H1 (cell line): ENCODE data around the gene SERPINA12. TPM values are rescaled to one million over a fixed set of nuclear protein-coding genes. Genes with fewer than 3 reads are reported as not detected.

Experiments
- CTCF ChIA-PET: fragments of 300-600 bp; sonication (Branson Sonifier 250); formaldehyde crosslinking; loops from one replicate; lab custom pipeline; 2021; ENCODE audit not compliant: partially characterized antibody; lab: Charles Lee
- POLR2A ChIA-PET: fragments of 300-600 bp; sonication (Branson Sonifier 250); formaldehyde crosslinking; loops from one replicate; lab custom pipeline; 2021; ENCODE audit warnings: inconsistent platforms; ENCODE audit not compliant: partially characterized antibody; lab: Charles Lee
- DNase-seq, 2 experiments: peaks; one replicate each; pipeline versions ENCODE4 v3.0.0 to v3.0.0-alpha.2; 2010 to 2022; ENCODE audit warnings: low spot score in 2 of 2, low read depth in 1 of 2, mixed read lengths in 1 of 2
- FAIRE-seq: peaks from 2 replicates; lab custom pipeline; 2011; peaks lifted over from hg19 to GRCh38; lab: Jason Lieb, UNC
- H2AFZ ChIP-seq: 2 replicates; pipeline ENCODE4 v1.8.1; 2012; ENCODE audit warnings: low read length, inconsistent platforms
- H2AK5ac ChIP-seq: 2 replicates; pipeline ENCODE4 v1.6.1; 2013; ENCODE audit warnings: low read depth, low read length
- H2BK120ac ChIP-seq: replicated peaks from 2 replicates; pipeline ENCODE3; 2013; ENCODE audit warnings: low read depth, low read length, inconsistent platforms
- H2BK12ac ChIP-seq: 2 replicates; pipeline ENCODE4 v1.6.1; 2013; ENCODE audit warnings: low read depth, low read length
- H2BK15ac ChIP-seq: 2 replicates; pipeline ENCODE4 v1.6.1; 2013; ENCODE audit warnings: low read length
- H2BK20ac ChIP-seq: 2 replicates; pipeline ENCODE4 v1.6.1; 2013; ENCODE audit warnings: low read length
- H2BK5ac ChIP-seq: 2 replicates; pipeline ENCODE4 v1.6.1; 2013; ENCODE audit warnings: low read depth, low read length
- H3K14ac ChIP-seq: 2 replicates; pipeline ENCODE4 v1.6.1; 2013; ENCODE audit warnings: inconsistent platforms; ENCODE audit not compliant: insufficient read length
- H3K18ac ChIP-seq: 2 replicates; pipeline ENCODE4 v1.6.1; 2013; ENCODE audit warnings: low read length; ENCODE audit errors: extremely low read depth
- H3K23ac ChIP-seq: 2 replicates; pipeline ENCODE4 v1.6.1; 2013; ENCODE audit warnings: inconsistent platforms; ENCODE audit not compliant: insufficient read length
- H3K23me2 ChIP-seq: 2 replicates; pipeline ENCODE4 v1.6.1; 2013; ENCODE audit warnings: low read depth, low read length
- H3K27ac ChIP-seq: 2 replicates; pipeline ENCODE4 v1.6.1; 2011; ENCODE audit warnings: low read depth, low read length, inconsistent platforms
- H3K27me3 ChIP-seq, 4 experiments: replicated peaks in 1 of 4; 1 replicate in 1 of 4; 2 replicates in 3 of 4; pipeline versions ENCODE4 v1.6.1 to v1.8.1; 2011 to 2013; ENCODE audit warnings: low read length in 3 of 4, mild to moderate bottlenecking in 3 of 4, inconsistent platforms in 2 of 4, mixed read lengths in 2 of 4, moderate library complexity in 1 of 4; ENCODE audit not compliant: control insufficient read depth in 3 of 4, insufficient read depth in 3 of 4; ENCODE audit errors: extremely low read depth in 1 of 4
- H3K36me3 ChIP-seq, 4 experiments: 2 replicates each; pipeline versions ENCODE4 v1.6.1 to v1.8.1; 2011 to 2013; ENCODE audit warnings: mild to moderate bottlenecking in 4 of 4, low read length in 3 of 4, moderate library complexity in 2 of 4, control low read depth in 1 of 4, inconsistent platforms in 1 of 4; ENCODE audit not compliant: insufficient read depth in 4 of 4, control insufficient read depth in 2 of 4
- H3K4ac ChIP-seq: replicated peaks from 2 replicates; pipeline ENCODE3; 2013; ENCODE audit warnings: low read length, low read depth, mixed read lengths, inconsistent platforms; ENCODE audit not compliant: insufficient read length
- H3K4me1 ChIP-seq, 4 experiments: replicated peaks in 1 of 4; 1 replicate in 1 of 4; 2 replicates in 3 of 4; pipeline versions ENCODE4 v1.6.1 to v1.8.1; 2011 to 2013; ENCODE audit warnings: low read length in 3 of 4, inconsistent platforms in 2 of 4, mixed read lengths in 1 of 4; ENCODE audit not compliant: insufficient read depth in 4 of 4, control insufficient read depth in 3 of 4
- H3K4me2 ChIP-seq, 2 experiments: 2 replicates each; pipeline versions ENCODE4 v1.6.1 to v1.8.1; 2011 to 2013; ENCODE audit warnings: low read depth in 2 of 2, low read length in 2 of 2, control low read depth in 1 of 2, inconsistent platforms in 1 of 2, mild to moderate bottlenecking in 1 of 2; ENCODE audit not compliant: insufficient read depth in 1 of 2
- H3K4me3 ChIP-seq, 4 experiments: fragments of 200-600, 300-600 bp in 1 of 4; sonication (generic), shearing (Covaris generic), sonication (Bioruptor Twin) in 1 of 4; 2 replicates each; pipeline versions ENCODE4 v1.5.1 to v1.8.1; 2011 to 2016; ENCODE audit warnings: low read length in 4 of 4, low read depth in 3 of 4, control low read depth in 2 of 4, inconsistent platforms in 2 of 4, mild to moderate bottlenecking in 2 of 4, mixed read lengths in 1 of 4, moderate library complexity in 1 of 4; ENCODE audit not compliant: insufficient read depth in 2 of 4; ENCODE audit errors: extremely low read depth in 1 of 4
- H3K56ac ChIP-seq: replicated peaks from 2 replicates; pipeline ENCODE3; 2013; ENCODE audit warnings: low read depth, mild to moderate bottlenecking, mixed read lengths, low read length, inconsistent platforms; ENCODE audit not compliant: insufficient read length
- H3K79me1 ChIP-seq: 2 replicates; pipeline ENCODE4 v1.6.1; 2013; ENCODE audit warnings: low read depth, low read length, control low read depth
- H3K79me2 ChIP-seq, 2 experiments: 2 replicates each; pipeline versions ENCODE4 v1.6.1 to v1.8.1; 2012 to 2013; ENCODE audit warnings: low read length in 2 of 2, mild to moderate bottlenecking in 2 of 2, inconsistent platforms in 1 of 2; ENCODE audit not compliant: insufficient read depth in 2 of 2, control insufficient read depth in 1 of 2
- H3K9ac ChIP-seq, 4 experiments: replicated peaks in 1 of 4; 1 replicate in 1 of 4; 2 replicates in 3 of 4; pipeline versions ENCODE4 v1.6.1 to v1.8.1; 2011 to 2013; ENCODE audit warnings: low read depth in 3 of 4, low read length in 3 of 4, control low read depth in 2 of 4, mild to moderate bottlenecking in 2 of 4, moderate library complexity in 2 of 4, inconsistent platforms in 1 of 4; ENCODE audit errors: extremely low read depth in 1 of 4
- H3K9me3 ChIP-seq, 2 experiments: 2 replicates each; pipeline versions ENCODE4 v1.6.1 to v1.8.1; 2012 to 2013; ENCODE audit warnings: mild to moderate bottlenecking in 2 of 2, moderate library complexity in 2 of 2, control low read depth in 1 of 2, inconsistent platforms in 1 of 2, low read depth in 1 of 2, low read length in 1 of 2, mixed read lengths in 1 of 2; ENCODE audit not compliant: insufficient read depth in 2 of 2
- H4K20me1 ChIP-seq, 2 experiments: replicated peaks in 1 of 2; 2 replicates each; pipeline versions ENCODE3 to v1.8.1; 2011 to 2013; ENCODE audit warnings: inconsistent platforms in 2 of 2, low read length in 2 of 2, mild to moderate bottlenecking in 1 of 2; ENCODE audit not compliant: insufficient read depth in 2 of 2, control insufficient read depth in 1 of 2
- H4K5ac ChIP-seq: 2 replicates; pipeline ENCODE4 v1.6.1; 2013; ENCODE audit warnings: low read length, low read depth, mixed read lengths, inconsistent platforms; ENCODE audit not compliant: insufficient read length
- H4K8ac ChIP-seq: 2 replicates; pipeline ENCODE4 v1.8.0; 2013; ENCODE audit warnings: mild to moderate bottlenecking, moderate library complexity, low read length, inconsistent platforms; ENCODE audit not compliant: insufficient read depth; ENCODE audit errors: extremely low read depth
- H4K91ac ChIP-seq: replicated peaks from 2 replicates; pipeline ENCODE3; 2013; ENCODE audit warnings: low read length, mixed read lengths, inconsistent platforms; ENCODE audit not compliant: insufficient read length
- ATF2 ChIP-seq: IDR thresholded peaks from 2 replicates; pipeline ENCODE4 v1.6.1; 2012; ENCODE audit warnings: low read length, inconsistent platforms
- BACH1 ChIP-seq: IDR thresholded peaks from 2 replicates; pipeline ENCODE4 v1.6.1; 2012; ENCODE audit warnings: low read length, improper control_type of control experiment
- CBX5 ChIP-seq: fragments of 300-800, 300-1000 bp; sonication (generic); IDR thresholded peaks from 2 replicates; pipeline ENCODE4 v1.7.1; 2016; ENCODE audit warnings: antibody characterized with exemption, low read length, low read depth
- CEBPB ChIP-seq: IDR thresholded peaks from 2 replicates; pipeline ENCODE4 v1.6.1; 2012; ENCODE audit warnings: low read depth, low read length
- CTBP2 ChIP-seq: IDR thresholded peaks from 2 replicates; pipeline ENCODE4 v1.7.0; 2011; ENCODE audit warnings: borderline replicate concordance, mild to moderate bottlenecking, moderate library complexity, mixed read lengths, low read length; ENCODE audit not compliant: insufficient read depth, insufficient read length
- EGR1 ChIP-seq: IDR thresholded peaks from 2 replicates; pipeline ENCODE4 v1.6.1; 2011; ENCODE audit warnings: low read depth, low read length, borderline replicate concordance
- HDAC2 ChIP-seq, 2 experiments: fragments of 300-600 bp in 1 of 2; sonication (generic) in 1 of 2; IDR thresholded peaks; 2 replicates each; pipeline ENCODE4 v1.6.1; 2011 to 2012; ENCODE audit warnings: low read depth in 2 of 2, low read length in 2 of 2, mild to moderate bottlenecking in 2 of 2, moderate library complexity in 2 of 2, borderline replicate concordance in 1 of 2, inconsistent platforms in 1 of 2
- KDM5A ChIP-seq: fragments of 200-600 bp; IDR thresholded peaks from 2 replicates; pipeline ENCODE4 v1.7.1; 2012; ENCODE audit warnings: mild to moderate bottlenecking, low read length, inconsistent platforms, mixed read lengths
- RBBP5 ChIP-seq: IDR thresholded peaks from 2 replicates; pipeline ENCODE4 v1.7.1; 2012; ENCODE audit warnings: low read depth, mild to moderate bottlenecking, inconsistent platforms, low read length, moderate library complexity, borderline replicate concordance
- SIRT6 ChIP-seq: IDR thresholded peaks from one replicate; pipeline ENCODE4 v1.7.1; 2012; ENCODE audit warnings: low read length, inconsistent platforms
- SP2 ChIP-seq: IDR thresholded peaks from 2 replicates; pipeline ENCODE4 v1.6.1; 2012; ENCODE audit warnings: mild to moderate bottlenecking, low read length, inconsistent platforms
- TCF12 ChIP-seq: IDR thresholded peaks from 2 replicates; pipeline ENCODE4 v1.6.1; 2011; ENCODE audit warnings: low read depth, mild to moderate bottlenecking, low read length
- YY1 ChIP-seq: IDR thresholded peaks from 2 replicates; pipeline ENCODE4 v1.6.1; 2011; ENCODE audit warnings: low read depth, mild to moderate bottlenecking, low read length
- WGBS, 2 experiments: shearing (Covaris generic) in 1 of 2; methylation state at CpG; one replicate each; pipeline versions ENCODE4 v1.1.6 to v1.1.7; 2013 to 2015; ENCODE audit warnings: low lambda C conversion rate in 2 of 2, mixed read lengths in 2 of 2, inconsistent platforms in 1 of 2, low coverage in 1 of 2, missing lambda C conversion rate in 1 of 2; ENCODE audit not compliant: insufficient replicate concordance in 2 of 2, insufficient coverage in 1 of 2, insufficient read length in 1 of 2; ENCODE audit errors: extremely low coverage in 1 of 2, missing lambda C conversion rate in 1 of 2; 5-methylcytosine and 5-hydroxymethylcytosine counted together
- polyA plus RNA-seq, 7 experiments: library from polyadenylated mRNA; depleted of rRNA in 3 of 7; stranded (reverse) in 5 of 7; unstranded in 2 of 7; fragments of >200 nt in 5 of 7; fragments of 200-250 nt in 2 of 7; gene quantifications; 1 replicate in 5 of 7; 2 replicates in 1 of 7; 4 replicates in 1 of 7; pipeline versions ENCODE4 v1.2.1 to v1.2.3, GENCODE V29; 2011 to 2013; ENCODE audit warnings: missing spikeins in 2 of 7, mixed read lengths in 2 of 7
- total RNA-seq: library from RNA; stranded (reverse); fragmentation: NEBNext Ultra II Directional; extraction: Animal tissue kit (Norgen Biotek cat#: 25700); gene quantifications from 2 replicates; pipeline ENCODE4 v1.2.1, GENCODE V29; 2021

The SERPINA12 gene
- total and polyA plus RNA-seq, 2 of the 8 experiments (the other 6 are each of a cell fraction or from before 2014, with no cell fraction given) = not detected

- Histone ChIP-seq H3K4me3 (no peak overlapping the region), H3K36me3 (no peaks in the 10 kb centered on the region), H3K4me1 (no peaks in the 10 kb centered on the region), H2AFZ (no peak overlapping the region), H3K4ac (no peak overlapping the region), H4K20me1 (no peaks in the 10 kb centered on the region), H2BK120ac (no peak overlapping the region), H2BK15ac (no peak overlapping the region), H3K79me2 (no peaks in the 10 kb centered on the region), H3K14ac (no peak overlapping the region), H2AK5ac (no peak overlapping the region), H3K27me3 (peaks cover 0 to 3% (median 0%) of the 10 kb centered on the region in 4 experiments; a peak in 1 of 7 replicates), H3K56ac (no peak overlapping the region), H2BK20ac (no peak overlapping the region), H4K8ac (no peak overlapping the region), H3K9ac (no peak overlapping the region), H4K91ac (no peak overlapping the region), H3K9me3 (no peaks in the 10 kb centered on the region), H3K4me2 (no peak overlapping the region), H2BK12ac (no peak overlapping the region), H3K18ac (no peak overlapping the region), H3K23ac (no peak overlapping the region), H3K23me2 (no peaks in the 10 kb centered on the region), H2BK5ac (no peak overlapping the region), H3K27ac (no peak overlapping the region), H4K5ac (no peak overlapping the region), H3K79me1 (no peaks in the 10 kb centered on the region)
- CTCF ChIA-PET = interaction anchor here (0.6 to 2.1 kb wide), 8 partner anchors 10 to 528 kb away, joined by 3 to 6 read pairs (median 3); no protein-coding TSS in a partner anchor
- no peak for FAIRE-seq
- POLR2A ChIA-PET = interaction anchor here (1.2 kb wide), 1 partner anchor 17 kb away, joined by 3 read pairs; no protein-coding TSS in a partner anchor
- DNase-seq = no peak
- 91% methylated on average over 2 of the region's 2 CpGs; no CpG with 5 or more reads in 1 of the 2 experiments for WGBS, 2 experiments
- no peak for TF ChIP-seq SP2
- TF ChIP-seq BACH1 = no peak
- TF ChIP-seq SIRT6 = no peak
- TF ChIP-seq TCF12 = no peak
- TF ChIP-seq ATF2 = no peak
- TF ChIP-seq EGR1 = no peak
- TF ChIP-seq KDM5A = no peak
- TF ChIP-seq CTBP2 = no peak
- TF ChIP-seq RBBP5 = no peak
- TF ChIP-seq CEBPB = no peak
- no peak for TF ChIP-seq HDAC2 (IDR thresholded peaks at IDR 0.05; ENCODE audit: borderline replicate concordance in 1 of 2, low read depth in 2 of 2, low read length in 2 of 2)
- no peak for TF ChIP-seq CBX5
- no peak for TF ChIP-seq YY1
Observed at GRCh38 chr14:94532447-94532846, 23.2 kb upstream of the SERPINA12 start.
